Gastrocnemius medialis (tissue), 4 donors: ENCODE data around the gene CXorf65. TPM values are rescaled to one million over a fixed set of nuclear protein-coding genes. Genes with fewer than 3 reads are reported as not detected.

Experiments used
- ATAC-seq, 2 donors: fragments of 150-250 bp; one replicate each; pipeline ENCODE4 v1.9.1; 2016
- DNase-seq, 2 donors: peaks; one replicate each; pipeline ENCODE4 v3.0.0-alpha.2; 2019
- H3K27ac ChIP-seq, 4 donors: fragments of 200-600 bp; sonication (generic); 1 replicate in 1 of 4; 2 replicates in 3 of 4; pipeline ENCODE4 v1.5.1; 2016 to 2018; ENCODE audit warnings: mild to moderate bottlenecking in 2 of 4, moderate library complexity in 1 of 4
- H3K27me3 ChIP-seq, 3 donors: fragments of 200-600 bp; sonication (generic) in 2 of 3; 1 replicate in 1 of 3; 2 replicates in 2 of 3; pipeline versions ENCODE4 v1.5.1 to v1.6.0; 2016 to 2019; ENCODE audit warnings: mild to moderate bottlenecking in 1 of 3, moderate library complexity in 1 of 3
- H3K36me3 ChIP-seq, 2 donors: fragments of 200-600 bp; sonication (generic) in 1 of 2; one replicate each; pipeline ENCODE4 v1.5.1; 2017 to 2018
- H3K4me1 ChIP-seq, 2 donors: fragments of 200-600 bp; sonication (generic) in 1 of 2; one replicate each; pipeline ENCODE4 v1.5.1; 2016 to 2017; ENCODE audit warnings: mild to moderate bottlenecking in 2 of 2
- H3K4me3 ChIP-seq, 4 donors: fragments of 200-600 bp; sonication (generic) in 3 of 4; 1 replicate in 1 of 4; 2 replicates in 3 of 4; pipeline ENCODE4 v1.5.1; 2016 to 2019; ENCODE audit warnings: mild to moderate bottlenecking in 2 of 4
- H3K9me3 ChIP-seq, 3 donors: fragments of 200-600 bp; sonication (generic) in 2 of 3; 1 replicate in 1 of 3; 2 replicates in 2 of 3; pipeline ENCODE4 v1.5.1; 2016 to 2019
- POLR2A ChIP-seq, 2 donors: fragments of 450-650 bp; IDR thresholded peaks; one replicate each; pipeline ENCODE4 v1.6.1; 2017; ENCODE audit warnings: antibody characterized with exemption in 2 of 2, mild to moderate bottlenecking in 2 of 2, moderate library complexity in 2 of 2
- in situ Hi-C, 4 donors: fragments of 200-750 bp; cut with MboI; loops; one replicate each; pipeline versions ENCODE4 v1.15.0 to v1.8.0; 2017; ENCODE audit warnings: low sequenced_read_pairs in 4 of 4
- intact Hi-C: fragments of 100-400 bp; cut with DNase I; formaldehyde crosslinking; loops from one replicate; pipeline ENCODE4 v1.15.1; 2023; ENCODE audit warnings: low total_unique reads
- total RNA-seq, 4 donors: library from RNA; depleted of rRNA; stranded (reverse); fragments of >200 nt; gene quantifications; one replicate each; pipeline versions ENCODE4 v1.1.0 to v1.2.3, GENCODE V29; 2016
- TF ChIP-seq, protein P1 (sequence below), 5 experiments: fragments of 450-650 bp in 3 of 5; fragments of 200-600 bp in 2 of 5; sonication (generic) in 2 of 5; IDR thresholded peaks in 4 of 5; conservative IDR thresholded peaks in 1 of 5; 1 replicate in 4 of 5; 2 replicates in 1 of 5; pipeline ENCODE4 v1.5.1; 2016 to 2019; ENCODE audit warnings: antibody characterized with exemption in 5 of 5, mild to moderate bottlenecking in 3 of 5, moderate library complexity in 3 of 5

Gene CXorf65
- not detected for total RNA-seq

DNA sequence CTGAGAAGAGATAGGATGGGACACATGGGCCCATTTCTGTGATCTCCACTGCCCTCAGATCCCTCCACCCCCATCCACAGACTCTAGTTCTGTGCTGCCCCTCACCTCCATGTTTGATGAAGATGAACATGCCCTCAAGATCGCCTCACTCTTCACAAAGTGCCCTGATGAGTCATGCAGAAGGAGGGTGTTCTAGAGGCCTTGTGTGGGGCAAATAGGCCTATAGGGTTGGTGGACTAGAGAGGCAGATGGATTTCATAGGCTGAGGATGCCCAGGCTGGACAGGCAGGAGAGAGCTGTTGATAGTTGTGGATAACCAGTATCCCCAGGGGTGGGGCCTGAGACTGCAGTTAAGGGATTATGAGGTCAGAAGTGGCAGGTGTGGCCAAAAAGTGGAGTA is at the start of gene CXorf65:
TSS of gene CXorf65 (minus strand) at position 314 of the 400 bp plus-strand sequence. CDS start at position 130, 184 bp downstream.
- Histone ChIP-seq H3K4me1 (no peaks in the 10 kb centered on the region), H3K27ac (no peak within 1 kb of the TSS), H3K9me3 (no peaks in the 10 kb centered on the region), H3K27me3 (no peaks in the 10 kb centered on the region), H3K36me3 (no peaks in the 10 kb centered on the region), H3K4me3 (no peak within 1 kb of the TSS)
- in situ Hi-C loops (no loop called here), intact Hi-C loops (no loop called here)
- DNase-seq (no peak), ATAC-seq (no peak)
- TF ChIP-seq POLR2A (IDR thresholded peaks at IDR 0.05): no peak
- TF ChIP-seq, protein P1, sequence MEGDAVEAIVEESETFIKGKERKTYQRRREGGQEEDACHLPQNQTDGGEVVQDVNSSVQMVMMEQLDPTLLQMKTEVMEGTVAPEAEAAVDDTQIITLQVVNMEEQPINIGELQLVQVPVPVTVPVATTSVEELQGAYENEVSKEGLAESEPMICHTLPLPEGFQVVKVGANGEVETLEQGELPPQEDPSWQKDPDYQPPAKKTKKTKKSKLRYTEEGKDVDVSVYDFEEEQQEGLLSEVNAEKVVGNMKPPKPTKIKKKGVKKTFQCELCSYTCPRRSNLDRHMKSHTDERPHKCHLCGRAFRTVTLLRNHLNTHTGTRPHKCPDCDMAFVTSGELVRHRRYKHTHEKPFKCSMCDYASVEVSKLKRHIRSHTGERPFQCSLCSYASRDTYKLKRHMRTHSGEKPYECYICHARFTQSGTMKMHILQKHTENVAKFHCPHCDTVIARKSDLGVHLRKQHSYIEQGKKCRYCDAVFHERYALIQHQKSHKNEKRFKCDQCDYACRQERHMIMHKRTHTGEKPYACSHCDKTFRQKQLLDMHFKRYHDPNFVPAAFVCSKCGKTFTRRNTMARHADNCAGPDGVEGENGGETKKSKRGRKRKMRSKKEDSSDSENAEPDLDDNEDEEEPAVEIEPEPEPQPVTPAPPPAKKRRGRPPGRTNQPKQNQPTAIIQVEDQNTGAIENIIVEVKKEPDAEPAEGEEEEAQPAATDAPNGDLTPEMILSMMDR (IDR thresholded peaks at IDR 0.05 in 4 of 5, conservative IDR thresholded peaks at IDR 0.05 in 1 of 5): no peak

DNA sequence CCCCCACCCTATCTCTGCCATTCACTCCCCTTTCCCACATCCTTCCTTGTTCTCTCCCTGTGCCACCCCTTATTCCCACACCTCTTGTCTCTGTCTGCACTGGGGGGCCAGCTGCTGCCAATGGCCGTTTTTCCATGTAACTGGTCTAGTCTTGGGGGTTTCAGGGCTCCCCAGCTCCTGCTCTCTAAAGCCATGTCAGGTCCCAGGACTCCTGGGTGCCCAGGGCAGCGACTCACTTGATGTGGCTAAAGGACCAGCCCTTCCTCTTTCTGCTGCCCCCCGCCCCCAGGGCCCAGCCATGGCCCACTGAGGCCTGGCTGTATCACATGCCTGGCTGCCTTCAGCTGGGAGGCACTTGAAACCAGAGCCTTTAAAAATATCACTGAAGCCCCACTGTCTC is 48.1 kb upstream of the CXorf65 start:
- in situ Hi-C loops: loop anchor here in 1 of 4 donors (25.0 kb wide), 1 partner anchor 167 kb away; no protein-coding TSS in a partner anchor
- no peaks in the 10 kb centered on the region for H3K4me1 ChIP-seq
- DNase-seq (no peak), ATAC-seq (no peak)
- no peaks in the 10 kb centered on the region for H3K27me3 ChIP-seq
- no peaks in the 10 kb centered on the region for H3K9me3 ChIP-seq
- intact Hi-C loops: no loop called here
- no peak overlapping the region for H3K27ac ChIP-seq
- H3K36me3 ChIP-seq: no peaks in the 10 kb centered on the region
- TF ChIP-seq, protein P1 (IDR thresholded peaks at IDR 0.05 in 4 of 5, conservative IDR thresholded peaks at IDR 0.05 in 1 of 5): no peak
- TF ChIP-seq POLR2A (IDR thresholded peaks at IDR 0.05): no peak
- H3K4me3 ChIP-seq: no peak overlapping the region

DNA sequence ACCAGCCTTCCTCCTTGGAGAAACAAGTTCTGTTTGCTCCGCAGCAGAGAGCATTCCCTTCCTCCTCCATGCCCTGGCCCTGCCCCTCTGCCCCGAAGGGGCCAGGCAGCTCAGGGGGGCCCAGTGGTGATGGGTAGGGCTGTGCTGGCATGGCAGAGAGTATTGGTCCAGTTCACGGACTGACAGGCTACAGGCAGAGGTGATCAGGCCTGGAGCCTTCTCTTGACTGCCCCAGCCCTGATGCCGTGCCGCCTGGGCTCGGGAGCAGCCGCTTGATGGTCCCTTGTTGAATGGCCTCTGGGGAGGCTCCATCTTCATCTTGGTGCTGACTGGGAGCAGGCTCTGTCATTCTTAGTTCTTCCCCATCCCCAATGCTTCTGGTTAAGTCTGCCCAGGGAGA is 47.7 kb upstream of the CXorf65 start:
- no peaks in the 10 kb centered on the region for H3K4me1 ChIP-seq
- DNase-seq: no peak
- no peak overlapping the region for H3K27ac ChIP-seq
- no peaks in the 10 kb centered on the region for H3K36me3 ChIP-seq
- TF ChIP-seq POLR2A (IDR thresholded peaks at IDR 0.05): no peak
- TF ChIP-seq, protein P1 (IDR thresholded peaks at IDR 0.05 in 4 of 5, conservative IDR thresholded peaks at IDR 0.05 in 1 of 5): no peak
- H3K4me3 ChIP-seq: no peak overlapping the region
- no peaks in the 10 kb centered on the region for H3K27me3 ChIP-seq
- H3K9me3 ChIP-seq: no peaks in the 10 kb centered on the region
- no peak for ATAC-seq
- in situ Hi-C loops (loop anchor here in 1 of 4 donors (25.0 kb wide), 1 partner anchor 167 kb away; no protein-coding TSS in a partner anchor), intact Hi-C loops (no loop called here)

DNA sequence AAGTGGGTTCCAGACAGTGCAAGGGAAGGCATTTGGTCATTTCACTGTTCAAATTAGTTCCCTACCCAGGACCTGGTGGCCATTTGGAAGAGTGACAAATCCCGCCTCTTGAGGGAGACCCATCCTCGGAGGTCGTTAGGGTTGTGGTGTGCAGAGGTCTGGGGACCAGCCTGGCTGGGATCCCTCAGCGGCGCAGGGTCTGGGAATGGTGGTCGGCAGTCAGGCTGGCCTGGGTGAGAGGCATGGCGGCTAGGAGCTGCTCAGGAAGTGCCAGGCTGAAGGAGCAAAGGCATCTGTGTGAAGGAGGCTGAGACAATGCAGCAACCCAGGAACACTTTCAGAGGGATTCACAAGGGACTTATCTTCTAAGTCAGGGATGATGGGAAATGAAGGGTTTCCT is 44.8 kb upstream of the CXorf65 start:
- Histone ChIP-seq H3K4me3 (no peak overlapping the region), H3K27me3 (no peaks in the 10 kb centered on the region), H3K36me3 (no peaks in the 10 kb centered on the region), H3K4me1 (peaks cover 0 to 3% of the 10 kb centered on the region in 2 donors), H3K27ac (no peak overlapping the region), H3K9me3 (no peaks in the 10 kb centered on the region)
- ATAC-seq (no peak), DNase-seq (no peak)
- no peak for TF ChIP-seq POLR2A (IDR thresholded peaks at IDR 0.05)
- in situ Hi-C loops: loop anchor here in 1 of 4 donors (25.0 kb wide), 1 partner anchor 164 kb away; no protein-coding TSS in a partner anchor
- intact Hi-C loops: no loop called here

DNA sequence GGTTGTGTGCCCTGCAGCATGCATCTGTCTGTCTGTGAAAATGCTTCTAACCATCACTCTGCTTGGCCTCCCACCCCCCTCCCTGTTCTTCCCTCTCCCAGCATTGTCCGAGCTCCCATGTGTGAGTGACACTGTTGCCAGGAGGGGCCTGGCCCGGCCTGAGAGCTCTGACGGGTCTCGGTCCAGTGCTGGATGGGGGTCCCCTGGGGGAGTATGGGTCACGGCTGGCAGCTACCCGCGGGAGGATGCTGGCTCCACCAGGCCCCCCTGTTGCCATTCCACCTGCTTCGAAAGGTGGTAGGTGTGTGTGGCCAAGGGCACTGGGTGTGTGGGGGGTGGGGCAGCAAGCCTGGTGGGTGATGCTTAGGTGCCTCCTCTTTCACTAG is 41.7 kb upstream of the CXorf65 start:
- DNase-seq (no peak), ATAC-seq (no peak)
- Histone ChIP-seq H3K27ac (no peak overlapping the region), H3K4me3 (no peak overlapping the region), H3K9me3 (no peaks in the 10 kb centered on the region), H3K4me1 (peaks cover 0 to 3% of the 10 kb centered on the region in 2 donors), H3K27me3 (no peaks in the 10 kb centered on the region), H3K36me3 (no peaks in the 10 kb centered on the region)
- in situ Hi-C loops (no loop called here), intact Hi-C loops (no loop called here)
- TF ChIP-seq, protein P1 (IDR thresholded peaks at IDR 0.05 in 4 of 5, conservative IDR thresholded peaks at IDR 0.05 in 1 of 5): no peak
- no peak for TF ChIP-seq POLR2A (IDR thresholded peaks at IDR 0.05)
